Adrenal gland (tissue), 12 donors: ENCODE measurements around the gene STX2. TPM values are rescaled to one million over a fixed set of nuclear protein-coding genes. Genes with fewer than 3 reads are reported as not detected.

Experiments
- DNase-seq, 7 donors: peaks; one replicate each; pipeline ENCODE4 v3.0.0-alpha.2; 2019 to 2020
- H3K27ac ChIP-seq, 5 donors: fragments of 200-600 bp; sonication (generic) in 4 of 5; 1 replicate in 3 of 5; 2 replicates in 2 of 5; pipeline versions ENCODE4 v1.5.1 to v1.8.0; 2016 to 2020; ENCODE audit warnings: mild to moderate bottlenecking in 1 of 5
- H3K27me3 ChIP-seq: fragments of 200-600 bp; 2 replicates; pipeline ENCODE4 v1.8.0; 2021
- H3K36me3 ChIP-seq, 2 donors: fragments of 200-600 bp; replicated peaks in 1 of 2; 1 replicate in 1 of 2; 2 replicates in 1 of 2; pipeline versions ENCODE4 v1.5.1 to v1.8.0; 2018 to 2022
- H3K4me1 ChIP-seq, 2 donors: fragments of 200-600 bp; replicated peaks in 1 of 2; 1 replicate in 1 of 2; 2 replicates in 1 of 2; pipeline versions ENCODE4 v1.5.1 to v1.8.0; 2018 to 2021
- H3K4me3 ChIP-seq, 4 donors: fragments of 200-600 bp; sonication (generic) in 3 of 4; one replicate each; pipeline ENCODE4 v1.5.1; 2016 to 2018
- H3K9me3 ChIP-seq, 3 donors: fragments of 200-600 bp; sonication (generic) in 1 of 3; replicated peaks in 1 of 3; 1 replicate in 2 of 3; 2 replicates in 1 of 3; pipeline versions ENCODE4 v1.5.1 to v1.8.0; 2016 to 2021
- CTCF ChIP-seq, 6 experiments: fragments of 450-650 bp in 4 of 6; fragments of 200-600 bp in 2 of 6; sonication (generic) in 1 of 6; IDR thresholded peaks; 1 replicate in 5 of 6; 2 replicates in 1 of 6; pipeline versions ENCODE4 v1.5.1 to v1.8.0; 2016 to 2021; ENCODE audit warnings: antibody characterized with exemption in 6 of 6, mild to moderate bottlenecking in 2 of 6, moderate library complexity in 1 of 6
- POLR2A ChIP-seq, 2 donors: fragments of 450-650 bp; IDR thresholded peaks; one replicate each; pipeline ENCODE4 v1.6.1; 2017; ENCODE audit warnings: antibody characterized with exemption in 2 of 2, mild to moderate bottlenecking in 2 of 2, moderate library complexity in 1 of 2
- WGBS, 4 donors: extraction: QIAGEN DNeasy Blood & Tissue Kit in 2 of 4; methylation state at CpG; one replicate each; pipeline versions ENCODE4 v1.1.5 to v1.1.7; 2013 to 2017; 5-methylcytosine and 5-hydroxymethylcytosine counted together
- intact Hi-C, 2 donors: fragments of 100-400 bp; cut with DNase I; formaldehyde crosslinking; loops; one replicate each; pipeline versions ENCODE4 v1.14.1 to v1.15.0; 2022 to 2023
- polyA plus RNA-seq, 3 donors: library from polyadenylated mRNA; stranded (reverse); fragments of 200-250 nt in 2 of 3; fragments of 350-450 nt in 1 of 3; fragmentation: Illumina TruSeq in 1 of 3; extraction: RNeasy Lipid Tissue Mini Kit (QIAGEN cat#74804) in 1 of 3; gene quantifications; one replicate each; pipeline ENCODE4 v1.2.3, GENCODE V29; 2013 to 2014
- total RNA-seq, 9 donors: library from RNA; depleted of rRNA in 4 of 9; stranded (reverse); fragments of >200 nt in 4 of 9; fragments of 120-200 nt in 1 of 9; fragmentation: NEBNext Ultra II Directional in 1 of 9; extraction: Animal tissue kit (Norgen Biotek cat#: 25700) in 1 of 9; gene quantifications; one replicate each; pipeline versions ENCODE4 v1.1.0 to v1.2.4, GENCODE V29; 2013 to 2023
- donor health status: healthy with polysubstance abuse.
- donor health status: Bipolar disorder and iron deficiency.
- donor health status: DM: yes; HTN: yes; CAD: no.
- donor health status: DM: no; HTN: no; CAD: no.
- donor health status: DM: no; HTN: no; CAD: no.
- donor health status: DM: yes; HTN: yes; CAD: no.

Gene STX2
- total and polyA plus RNA-seq, 12 donors = 8.3 to 23.8 (median 13.6) TPM

- peak; percentile 29 to 62 (median 43) for DNase-seq
- H3K27ac ChIP-seq = peak overlapping the region in 4 of 5 donors; percentile 80 to 95 (median 90)
- H3K4me1 ChIP-seq = peaks cover 12 to 19% of the 10 kb centered on the region in 2 donors
- H3K36me3 ChIP-seq = peaks cover 0 to 42% of the 10 kb centered on the region in 2 donors
- intact Hi-C loops = loop anchor here in 1 of 2 donors (5.0 kb wide), 1 partner anchor 45 kb away; no protein-coding TSS in a partner anchor
- H3K4me3 ChIP-seq = peak overlapping the region in 3 of 4 donors; percentile 72 to 97 (median 90)
- no peak for TF ChIP-seq CTCF (IDR thresholded peaks at IDR 0.05)
- TF ChIP-seq POLR2A (IDR thresholded peaks at IDR 0.05) = no peak
- 1 to 6% (median 3%) methylated on average over 19 to 79 of the region's 79 CpGs for WGBS, 4 donors
- H3K27me3 ChIP-seq = no peaks in the 10 kb centered on the region
- H3K9me3 ChIP-seq = no peaks in the 10 kb centered on the region
These were observed 33.4 kb upstream of the STX2 start for GRCh38 chr12:130872179-130873096.

- H3K27ac ChIP-seq = peak within 1 kb of the TSS in 4 of 5 donors; percentile 80 to 95 (median 90)
- no peaks in the 10 kb centered on the region for H3K27me3 ChIP-seq
- peaks cover 12 to 19% of the 10 kb centered on the region in 2 donors for H3K4me1 ChIP-seq
- peak in 1 of 6 experiments; percentile 4 for TF ChIP-seq CTCF (IDR thresholded peaks at IDR 0.05)
- TF ChIP-seq POLR2A (IDR thresholded peaks at IDR 0.05) = peak in 1 of 2 donors; percentile 59
- intact Hi-C loops = loop anchor here in 1 of 2 donors (5.0 kb wide), 1 partner anchor 44 kb away; no protein-coding TSS in a partner anchor
- peak within 1 kb of the TSS in 3 of 4 donors; percentile 72 to 97 (median 90) for H3K4me3 ChIP-seq
- no peaks in the 10 kb centered on the region for H3K9me3 ChIP-seq
- H3K36me3 ChIP-seq = peaks cover 0 to 37% of the 10 kb centered on the region in 2 donors
- DNase-seq = peak; percentile 91 to 94 (median 92)
- WGBS, 4 donors = 5 to 67% (median 12%) methylated on average over 12 to 118 of the region's 118 CpGs
These were observed 32.5 kb upstream of the STX2 start, which contains the start of gene RAN for GRCh38 chr12:130871286-130872178. RAN (plus strand) TSS chr12:130872066; CDS start chr12:130872594, 528 bp downstream.

- WGBS, 4 donors = 57 to 70% (median 59%) methylated on average over 21 to 31 of the region's 31 CpGs
- H3K36me3 ChIP-seq = peaks cover 0 to 28% of the 10 kb centered on the region in 2 donors
- TF ChIP-seq POLR2A (IDR thresholded peaks at IDR 0.05) = no peak
- TF ChIP-seq CTCF (IDR thresholded peaks at IDR 0.05) = peak in 4 of 6 experiments; percentile 15 to 47 (median 33)
- H3K4me3 ChIP-seq = peak overlapping the region in 1 of 4 donors; percentile 97
- peaks cover 12 to 19% of the 10 kb centered on the region in 2 donors for H3K4me1 ChIP-seq
- no peaks in the 10 kb centered on the region for H3K27me3 ChIP-seq
- peak; percentile 34 to 85 (median 53) for DNase-seq
- intact Hi-C loops = loop anchor here in 1 of 2 donors (5.0 kb wide), 1 partner anchor 43 kb away; no protein-coding TSS in a partner anchor
- H3K9me3 ChIP-seq = no peaks in the 10 kb centered on the region
- H3K27ac ChIP-seq = peak overlapping the region in 4 of 5 donors; percentile 64 to 95 (median 82)
These were observed 31.6 kb upstream of the STX2 start for GRCh38 chr12:130870442-130871285.
